ENCODE measurements around the gene CBLL1. TPM values are rescaled to one million over a fixed set of nuclear protein-coding genes. Genes with fewer than 3 reads are reported as not detected.

The CBLL1 gene
- total RNA-seq, 1 donor from 2014 or later: 26.0 TPM

- TF ChIP-seq CTCF (conservative IDR thresholded peaks at IDR 0.05; ENCODE audit: low read depth, low read length): no peak
- no peak overlapping the region for H3K4me3 ChIP-seq (ENCODE audit: low read depth, low read length)
- no peak for DNase-seq (ENCODE audit: low read depth)
These were observed 25.3 kb upstream of the CBLL1 start for GRCh38 chr7:107718456-107719193.

- no peak for TF ChIP-seq CTCF (conservative IDR thresholded peaks at IDR 0.05; ENCODE audit: low read depth, low read length)
- DNase-seq (ENCODE audit: low read depth): no peak
- no peak overlapping the region for H3K4me3 ChIP-seq (ENCODE audit: low read depth, low read length)
These were observed 22.7 kb upstream of the CBLL1 start for GRCh38 chr7:107721286-107721685.

GRCh38 chr7:107723255-107723654, 20.7 kb upstream of the CBLL1 start:
- no peak overlapping the region for H3K4me3 ChIP-seq (ENCODE audit: low read depth, low read length)
- DNase-seq (ENCODE audit: low read depth): no peak
- no peak for TF ChIP-seq CTCF (conservative IDR thresholded peaks at IDR 0.05; ENCODE audit: low read depth, low read length)

GRCh38 chr7:107725138-107725740, 18.7 kb upstream of the CBLL1 start:
- TF ChIP-seq CTCF (conservative IDR thresholded peaks at IDR 0.05; ENCODE audit: low read depth, low read length): peak; percentile 76
- DNase-seq (ENCODE audit: low read depth): no peak
- H3K4me3 ChIP-seq (ENCODE audit: low read depth, low read length): no peak overlapping the region

- no peak for TF ChIP-seq CTCF (conservative IDR thresholded peaks at IDR 0.05; ENCODE audit: low read depth, low read length)
- H3K4me3 ChIP-seq (ENCODE audit: low read depth, low read length): no peak overlapping the region
- no peak for DNase-seq (ENCODE audit: low read depth)
These were observed 17.4 kb upstream of the CBLL1 start for GRCh38 chr7:107726356-107727130.

GRCh38 chr7:107728276-107728675, 15.7 kb upstream of the CBLL1 start:
- no peak overlapping the region for H3K4me3 ChIP-seq (ENCODE audit: low read depth, low read length)
- TF ChIP-seq CTCF (conservative IDR thresholded peaks at IDR 0.05; ENCODE audit: low read depth, low read length): no peak
- DNase-seq (ENCODE audit: low read depth): no peak
